ENCODE measurements around the gene CDKL2. TPM values are rescaled to one million over a fixed set of nuclear protein-coding genes. Genes with fewer than 3 reads are reported as not detected.
A peak's percentile ranks its signal among the peaks of the same experiment; 100 is the strongest.
"Not testable (repeated sequence)": the region's sequence is repeated elsewhere in the genome, so short reads cannot be mapped to it uniquely, and the experiment has no call there.

CDKL2 gene
- total RNA-seq, 5 donors from 2014 or later (not counting 1 experiment from before 2014, with no cell fraction given): 0.26 to 1.9 (median 0.79) TPM

DNA sequence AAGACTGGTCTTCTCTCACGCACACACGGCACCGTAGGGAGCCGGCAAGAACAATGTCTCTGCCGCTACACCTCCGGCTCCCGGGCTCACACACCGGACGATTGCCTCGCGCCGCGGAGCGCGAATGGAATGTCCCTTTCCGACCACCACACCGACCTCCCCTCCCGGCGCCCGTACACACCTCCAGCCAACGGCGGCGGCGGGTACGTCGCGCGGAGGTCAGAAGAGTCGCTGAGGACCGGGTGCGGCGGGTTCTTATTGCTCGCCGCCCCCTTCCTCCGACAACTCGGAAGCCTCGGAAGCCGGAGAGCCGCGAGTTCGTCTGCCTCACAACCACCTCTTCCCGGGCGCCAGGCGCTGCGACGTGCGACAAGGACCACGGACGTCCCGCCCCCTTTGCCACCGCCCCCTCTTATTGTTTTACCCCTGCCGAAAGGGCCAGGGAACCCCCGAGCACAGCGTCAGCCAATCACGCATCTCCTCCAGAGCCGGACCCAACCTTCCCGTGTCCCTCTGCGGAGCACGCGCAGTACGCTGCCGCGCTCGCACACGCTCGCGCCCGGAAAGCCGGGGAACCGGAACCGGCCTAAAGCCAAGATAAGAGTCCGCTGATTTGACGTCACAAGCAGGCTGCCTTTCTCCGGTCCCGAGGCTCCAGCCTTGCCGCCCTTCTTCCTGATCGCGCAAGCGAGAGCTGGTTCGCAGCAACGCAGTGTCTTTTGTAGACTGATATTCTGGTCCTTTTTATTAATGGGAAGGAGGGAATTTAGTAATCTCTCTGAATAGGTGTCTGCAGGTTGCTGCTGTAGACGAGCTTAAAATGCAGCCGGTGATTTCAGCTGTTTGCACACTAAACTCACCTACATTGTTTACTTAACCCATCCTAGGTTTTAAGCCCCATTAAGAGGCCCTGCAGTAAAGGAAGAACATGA, 43.0 kb upstream of the CDKL2 start, which contains the start of gene G3BP2:
TSS of gene G3BP2 (minus strand) at position 385 of the 932 bp plus-strand sequence. CDS start 11,386 bp downstream, outside the sequence.
- H3K27ac ChIP-seq (ENCODE audit: low read length): peak within 1 kb of the TSS; percentile 98
- under 1% methylated on average over 73 of the region's 83 CpGs for WGBS (ENCODE audit: insufficient coverage)

GRCh38 chr4:75672461-75673026, 42.2 kb upstream of the CDKL2 start:
- Mint-ChIP-seq H3K36me3 (peaks cover 4% of the 10 kb centered on the region), H3K9me3 (no peaks in the 10 kb centered on the region), H3K4me3 (peak overlapping the region; percentile 98 to 100 (median 99)), H3K27ac (peak overlapping the region; percentile 98 to 99), H3K27me3 (no peaks in the 10 kb centered on the region), H3K4me1 (peaks cover 51 to 54% (median 53%) of the 10 kb centered on the region in 3 donors)
- ATAC-seq (replicated peaks in 1 of 4): peak; percentile 21 to 38 (median 26)
- POLR2A ChIA-PET: interaction anchor here (0.6 to 3.1 kb wide), 10 partner anchors 8 to 1521 kb away, joined by 3 to 25 read pairs (median 6); partner anchors contain the start of gene USO1 (in 1 of the 2)
- no peaks in the 10 kb centered on the region for H3K9me3 ChIP-seq
- H3K4me3 ChIP-seq (ENCODE audit: control insufficient read depth in 1 of 2, extremely low read depth in 1 of 2, low read length in 1 of 2): peak overlapping the region; percentile 96 to 98
- H3K27me3 ChIP-seq (replicated peaks in 1 of 2; ENCODE audit: control insufficient read depth in 2 of 2, extremely low read depth in 1 of 2, insufficient read depth in 2 of 2, low read length in 1 of 2): peaks cover 0 to 4% of the 10 kb centered on the region in 2 experiments
- peaks cover 16 to 46% of the 10 kb centered on the region in 2 experiments for H3K4me1 ChIP-seq (ENCODE audit: control insufficient read depth in 1 of 2, extremely low read depth in 1 of 2, insufficient read depth in 2 of 2, low read length in 2 of 2)
- CTCF ChIA-PET: interaction anchor here in 1 of 2 donors (1.1 to 2.8 kb wide), 3 partner anchors 18 to 52 kb away, joined by 4 to 20 read pairs (median 5); partner anchors contain the start of gene USO1
- no peaks in the 10 kb centered on the region for H3K36me3 ChIP-seq (ENCODE audit: control insufficient read depth in 2 of 2, extremely low read depth in 1 of 2, insufficient read depth in 1 of 2, low read length in 1 of 2)
- under 1% methylated on average over 41 of the region's 44 CpGs for WGBS (ENCODE audit: insufficient coverage)
- H3K27ac ChIP-seq (ENCODE audit: low read length): peak overlapping the region; percentile 98
- DNase-seq: peak; percentile 62 to 87 (median 79)

More for the DNA sequence above, 43.0 kb upstream of the CDKL2 start, which contains the start of gene G3BP2:
- ATAC-seq (replicated peaks in 1 of 4): peak; percentile 93 to 95 (median 93)
- POLR2A ChIA-PET: interaction anchor here (0.5 to 3.1 kb wide), 10 partner anchors 8 to 50 kb away, joined by 3 to 25 read pairs (median 8); partner anchors contain the start of gene USO1 (in 1 of the 2)
- Histone ChIP-seq H3K4me1 (ENCODE audit: control insufficient read depth in 1 of 2, extremely low read depth in 1 of 2, insufficient read depth in 2 of 2, low read length in 2 of 2) (peaks cover 14 to 39% of the 10 kb centered on the region in 2 experiments), H3K27me3 (replicated peaks in 1 of 2; ENCODE audit: control insufficient read depth in 2 of 2, extremely low read depth in 1 of 2, insufficient read depth in 2 of 2, low read length in 1 of 2) (peaks cover 0 to 4% of the 10 kb centered on the region in 2 experiments), H3K9me3 (no peaks in the 10 kb centered on the region), H3K4me3 (ENCODE audit: control insufficient read depth in 1 of 2, extremely low read depth in 1 of 2, low read length in 1 of 2) (peak within 1 kb of the TSS; percentile 96 to 98), H3K36me3 (ENCODE audit: control insufficient read depth in 2 of 2, extremely low read depth in 1 of 2, insufficient read depth in 1 of 2, low read length in 1 of 2) (no peaks in the 10 kb centered on the region)
- peaks cover 44 to 46% (median 46%) of the 10 kb centered on the region in 3 donors for H3K4me1 Mint-ChIP-seq
- H3K36me3 Mint-ChIP-seq: no peaks in the 10 kb centered on the region
- peak within 1 kb of the TSS; percentile 98 to 100 (median 99) for H3K4me3 Mint-ChIP-seq
- H3K27ac Mint-ChIP-seq: peak within 1 kb of the TSS; percentile 98 to 99
- no peaks in the 10 kb centered on the region for H3K27me3 Mint-ChIP-seq
- CTCF ChIA-PET: interaction anchor here (0.9 to 2.8 kb wide), 6 partner anchors 23 to 159 kb away, joined by 3 to 20 read pairs (median 4); partner anchors contain the start of genes RCHY1 (in 1 of the 2), THAP6 (in 1 of the 2) and USO1 (in 1 of the 2)
- peak; percentile 91 to 99 (median 98) for DNase-seq
- no peaks in the 10 kb centered on the region for H3K9me3 Mint-ChIP-seq

DNA sequence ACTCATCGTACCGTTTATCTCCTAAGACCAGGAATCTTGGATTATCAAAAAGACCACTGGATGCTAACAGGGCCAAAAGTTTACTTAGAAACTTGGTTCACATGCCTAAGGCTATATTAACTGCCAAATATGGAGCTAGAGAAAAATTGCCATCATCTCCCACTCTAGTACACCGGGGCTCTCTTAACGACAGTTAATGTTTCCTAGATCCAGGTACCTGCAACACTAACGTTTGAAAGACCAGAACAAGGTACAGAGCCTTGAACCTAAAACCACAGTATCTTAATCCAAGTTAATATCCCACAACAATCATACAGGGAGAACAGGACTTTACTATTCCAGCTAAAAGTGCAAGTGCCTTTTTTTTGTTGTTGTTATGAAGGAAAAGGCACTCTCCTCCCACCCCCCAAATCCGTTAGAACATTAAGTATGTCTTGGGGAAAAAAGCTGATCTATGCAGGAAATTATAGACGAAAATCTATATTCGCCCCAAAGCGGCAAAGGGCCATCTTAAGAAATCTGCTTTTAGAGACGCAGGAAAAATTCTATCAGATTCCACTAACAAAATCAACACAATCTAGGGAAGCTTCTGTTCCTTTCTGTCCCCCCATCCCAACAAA, 41.6 kb upstream of the CDKL2 start:
- Histone ChIP-seq H3K27ac (ENCODE audit: low read length) (peak overlapping the region; percentile 98), H3K9me3 (no peaks in the 10 kb centered on the region), H3K4me1 (ENCODE audit: control insufficient read depth in 1 of 2, extremely low read depth in 1 of 2, insufficient read depth in 2 of 2, low read length in 2 of 2) (peaks cover 21 to 46% of the 10 kb centered on the region in 2 experiments), H3K36me3 (ENCODE audit: control insufficient read depth in 2 of 2, extremely low read depth in 1 of 2, insufficient read depth in 1 of 2, low read length in 1 of 2) (no peaks in the 10 kb centered on the region), H3K4me3 (ENCODE audit: control insufficient read depth in 1 of 2, extremely low read depth in 1 of 2, low read length in 1 of 2) (peak overlapping the region; percentile 96 to 98), H3K27me3 (replicated peaks in 1 of 2; ENCODE audit: control insufficient read depth in 2 of 2, extremely low read depth in 1 of 2, insufficient read depth in 2 of 2, low read length in 1 of 2) (peaks cover 0 to 4% of the 10 kb centered on the region in 2 experiments)
- no peak for ATAC-seq (replicated peaks in 1 of 4)
- Mint-ChIP-seq H3K4me1 (peaks cover 58 to 60% (median 59%) of the 10 kb centered on the region in 3 donors), H3K27me3 (no peaks in the 10 kb centered on the region), H3K9me3 (no peaks in the 10 kb centered on the region), H3K4me3 (peak overlapping the region; percentile 98 to 100 (median 99)), H3K36me3 (peaks cover 7% of the 10 kb centered on the region), H3K27ac (peak overlapping the region; percentile 98 to 99)
- POLR2A ChIA-PET: interaction anchor here (0.6 to 3.1 kb wide), 14 partner anchors 11 to 1522 kb away, joined by 3 to 26 read pairs (median 4); partner anchors contain the start of gene USO1 (in 2 of the 2)
- CTCF ChIA-PET: interaction anchor here (1.1 to 2.8 kb wide), 3 partner anchors 17 to 52 kb away, joined by 5 to 20 read pairs (median 10); partner anchors contain the start of gene USO1 (in 2 of the 2)
- no peak for DNase-seq
- 5% methylated on average over 3 of the region's 10 CpGs for WGBS (ENCODE audit: insufficient coverage)

DNA sequence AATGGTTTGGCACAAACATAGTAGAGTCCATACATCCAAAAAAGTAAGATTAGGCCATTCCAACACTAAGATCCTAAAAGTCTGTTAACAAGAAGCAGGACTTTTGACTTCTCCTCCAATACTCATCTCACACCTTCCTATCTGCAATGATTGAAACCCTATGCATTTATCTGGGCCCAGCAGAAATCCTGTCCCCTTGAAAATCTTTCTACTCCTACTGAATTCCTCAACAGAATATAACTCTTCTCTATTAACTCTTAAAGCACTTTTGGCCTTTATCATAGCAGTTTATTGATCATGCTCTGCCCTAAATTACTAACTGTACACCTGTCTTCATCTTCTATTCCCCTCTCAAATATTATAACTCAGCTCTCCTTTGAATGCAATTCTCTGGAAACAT, 38.3 kb upstream of the CDKL2 start:
- H3K4me1 Mint-ChIP-seq: peaks cover 78 to 80% (median 78%) of the 10 kb centered on the region in 3 donors
- Histone ChIP-seq H3K4me3 (ENCODE audit: control insufficient read depth in 1 of 2, extremely low read depth in 1 of 2, low read length in 1 of 2) (no peak overlapping the region), H3K9me3 (no peaks in the 10 kb centered on the region), H3K4me1 (ENCODE audit: control insufficient read depth in 1 of 2, extremely low read depth in 1 of 2, insufficient read depth in 2 of 2, low read length in 2 of 2) (peaks cover 28 to 43% of the 10 kb centered on the region in 2 experiments), H3K27ac (ENCODE audit: low read length) (peak overlapping the region; percentile 1), H3K27me3 (replicated peaks in 1 of 2; ENCODE audit: control insufficient read depth in 2 of 2, extremely low read depth in 1 of 2, insufficient read depth in 2 of 2, low read length in 1 of 2) (peaks cover 0 to 4% of the 10 kb centered on the region in 2 experiments), H3K36me3 (ENCODE audit: control insufficient read depth in 2 of 2, extremely low read depth in 1 of 2, insufficient read depth in 1 of 2, low read length in 1 of 2) (no peaks in the 10 kb centered on the region)
- POLR2A ChIA-PET: interaction anchor here (0.9 to 1.5 kb wide), 10 partner anchors 8 to 153 kb away, joined by 4 to 10 read pairs (median 5); partner anchors contain the start of gene USO1 (in 1 of the 2)
- CTCF ChIA-PET: interaction anchor here (0.7 to 3.4 kb wide), 6 partner anchors 13 to 55 kb away, joined by 3 to 17 read pairs (median 3); partner anchors contain the start of gene USO1 (in 1 of the 2)
- no peak for ATAC-seq (replicated peaks in 1 of 4)
- H3K4me3 Mint-ChIP-seq: peak overlapping the region; percentile 28 to 100 (median 70)
- H3K36me3 Mint-ChIP-seq: peaks cover 7% of the 10 kb centered on the region
- no peak for DNase-seq
- H3K27me3 Mint-ChIP-seq: no peaks in the 10 kb centered on the region
- no peaks in the 10 kb centered on the region for H3K9me3 Mint-ChIP-seq
- H3K27ac Mint-ChIP-seq: peak overlapping the region; percentile 12 to 78

GRCh38 chr4:75667636-75668035, 37.3 kb upstream of the CDKL2 start:
- POLR2A ChIA-PET: interaction anchor here (0.6 to 1.2 kb wide), 5 partner anchors 8 to 57 kb away, joined by 5 to 15 read pairs (median 5); partner anchors contain the start of gene USO1 (in 1 of the 2)

More at GRCh38 chr4:75667636-75668035, 37.3 kb upstream of the CDKL2 start:
- not testable (repeated sequence) for DNase-seq; H3K27ac ChIP-seq (ENCODE audit: low read length); H3K9me3 ChIP-seq; H3K4me3 ChIP-seq (ENCODE audit: control insufficient read depth in 1 of 2, extremely low read depth in 1 of 2, low read length in 1 of 2); H3K27me3 Mint-ChIP-seq; H3K9me3 Mint-ChIP-seq; ATAC-seq (replicated peaks in 1 of 4); H3K36me3 Mint-ChIP-seq; H3K36me3 ChIP-seq (ENCODE audit: control insufficient read depth in 2 of 2, extremely low read depth in 1 of 2, insufficient read depth in 1 of 2, low read length in 1 of 2); H3K27me3 ChIP-seq (replicated peaks in 1 of 2; ENCODE audit: control insufficient read depth in 2 of 2, extremely low read depth in 1 of 2, insufficient read depth in 2 of 2, low read length in 1 of 2)
- peaks cover 32 to 43% of the 10 kb centered on the region in 2 experiments for H3K4me1 ChIP-seq (ENCODE audit: control insufficient read depth in 1 of 2, extremely low read depth in 1 of 2, insufficient read depth in 2 of 2, low read length in 2 of 2)
- H3K27ac Mint-ChIP-seq: peak overlapping the region in 1 of 2 donors; percentile 30
- WGBS (ENCODE audit: insufficient coverage): 78% methylated on average over 6 of the region's 7 CpGs
- CTCF ChIA-PET: interaction anchor here in 1 of 2 donors (1.1 to 3.4 kb wide), 2 partner anchors 41 to 56 kb away, joined by 3 to 17 read pairs; partner anchors contain the start of gene USO1
- peaks cover 78 to 81% (median 81%) of the 10 kb centered on the region in 3 donors for H3K4me1 Mint-ChIP-seq
- H3K4me3 Mint-ChIP-seq: peak overlapping the region; percentile 28 to 100 (median 70)

Data from T-cell (primary cell).